HG03103 (cell line): Measurements from ENCODE around the gene SLFN14.
"Not testable (repeated sequence)": the region's sequence is repeated elsewhere in the genome, so short reads cannot be mapped to it uniquely, and the experiment has no call there.

ENCODE experiments used
- ATAC-seq: cut with Tn5 transposase; IDR thresholded peaks from one replicate; pipeline ENCODE4 v1.9.1; 2021; ENCODE audit warnings: low read depth; ENCODE audit not compliant: unreplicated experiment

The SLFN14 gene

GRCh38 chr17:35563181-35563580 lies 2.6 kb upstream of the SLFN14 start:
- not testable (repeated sequence) for ATAC-seq

GRCh38 chr17:35559495-35560210 lies 966 bp downstream of the SLFN14 start:
- ATAC-seq: no peak

GRCh38 chr17:35557353-35557752 lies 3.3 kb downstream of the SLFN14 start:
- no peak for ATAC-seq

GRCh38 chr17:35555691-35556090 lies 4.9 kb downstream of the SLFN14 start:
- ATAC-seq: no peak

GRCh38 chr17:35554668-35555067 lies 6.0 kb downstream of the SLFN14 start:
- ATAC-seq: no peak

- ATAC-seq: no peak
Measured at GRCh38 chr17:35553310-35553709, 7.3 kb downstream of the SLFN14 start.

GRCh38 chr17:35548978-35549377 lies 11.6 kb downstream of the SLFN14 start:
- ATAC-seq: no peak

GRCh38 chr17:35548208-35548810 lies 12.3 kb downstream of the SLFN14 start:
- ATAC-seq: no peak

GRCh38 chr17:35546487-35546886 lies 14.1 kb downstream of the SLFN14 start:
- no peak for ATAC-seq

- no peak for ATAC-seq
Measured at GRCh38 chr17:35545150-35545549, 15.5 kb downstream of the SLFN14 start.

- ATAC-seq: no peak
Measured at GRCh38 chr17:35543856-35544255, 16.8 kb downstream of the SLFN14 start.

GRCh38 chr17:35542990-35543389 lies 17.6 kb downstream of the SLFN14 start:
- ATAC-seq: no peak

- ATAC-seq: no peak
Measured at GRCh38 chr17:35541434-35541833, 19.2 kb downstream of the SLFN14 start.

- ATAC-seq: no peak
Measured at GRCh38 chr17:35540589-35541404, 19.8 kb downstream of the SLFN14 start.

GRCh38 chr17:35539659-35540026 lies 21.0 kb downstream of the SLFN14 start:
- no peak for ATAC-seq

GRCh38 chr17:35537601-35538141 lies 22.9 kb downstream of the SLFN14 start, which contains the start of gene SLFN12L:
SLFN12L (minus strand) TSS chr17:35537678; CDS start chr17:35522364, 15,314 bp downstream.
- no peak for ATAC-seq

GRCh38 chr17:35536664-35537171 lies 23.9 kb downstream of the SLFN14 start:
- no peak for ATAC-seq

GRCh38 chr17:35535406-35535805 lies 25.2 kb downstream of the SLFN14 start:
- ATAC-seq: not testable (repeated sequence)

GRCh38 chr17:35534576-35535093 lies 26.0 kb downstream of the SLFN14 start:
- no peak for ATAC-seq

- no peak for ATAC-seq
Measured at GRCh38 chr17:35531160-35531559, 29.5 kb downstream of the SLFN14 start.

GRCh38 chr17:35529866-35530265 lies 30.8 kb downstream of the SLFN14 start:
- ATAC-seq: no peak
